Calu3 (cell line): Measurements from ENCODE around the gene OBSCN. TPM values are rescaled to one million over a fixed set of nuclear protein-coding genes. Genes with fewer than 3 reads are reported as not detected.

ENCODE experiments used
- BruUV-seq: library from RNA; stranded (reverse); fragments of 400-500 nt; replicated peaks from 2 replicates; lab custom pipeline; 2021; lab: Mats Ljungman, UMichigan
- CTCF ChIA-PET: fragments of 300-600 bp; sonication (Branson Sonifier 250); formaldehyde crosslinking; loops from one replicate; lab custom pipeline; 2022; ENCODE audit warnings: antibody characterized with exemption; lab: Charles Lee
- DNase-seq: peaks from one replicate; pipeline ENCODE4 v3.0.0; 2022
- H3K27ac Mint-ChIP-seq: one replicate; pipeline ENCODE4 v1.8.0; 2022; ENCODE audit warnings: mixed read lengths; ENCODE audit not compliant: unreplicated experiment
- H3K27me3 Mint-ChIP-seq: one replicate; pipeline ENCODE4 v1.8.0; 2022; ENCODE audit warnings: mixed read lengths; ENCODE audit not compliant: unreplicated experiment
- H3K36me3 Mint-ChIP-seq: one replicate; pipeline ENCODE4 v1.8.0; 2022; ENCODE audit warnings: mild to moderate bottlenecking, moderate library complexity, mixed read lengths; ENCODE audit not compliant: insufficient read depth, unreplicated experiment
- H3K4me1 Mint-ChIP-seq: one replicate; pipeline ENCODE4 v1.8.0; 2022; ENCODE audit warnings: mild to moderate bottlenecking, low read depth, mixed read lengths; ENCODE audit not compliant: unreplicated experiment
- H3K4me3 Mint-ChIP-seq: one replicate; pipeline ENCODE4 v1.8.0; 2022; ENCODE audit warnings: mild to moderate bottlenecking, low read depth, moderate library complexity, mixed read lengths; ENCODE audit not compliant: unreplicated experiment
- H3K9me3 Mint-ChIP-seq: one replicate; pipeline ENCODE4 v1.8.0; 2022; ENCODE audit warnings: low read depth, mixed read lengths; ENCODE audit not compliant: unreplicated experiment
- intact Hi-C: fragments of 100-400 bp; cut with micrococcal nuclease; formaldehyde crosslinking; loops from one replicate; pipeline ENCODE4 v1.10.0; 2022; ENCODE audit not compliant: unreplicated experiment
- total RNA-seq: library from RNA; stranded (reverse); gene quantifications from 2 replicates; pipeline ENCODE4 v1.2.3, GENCODE V29; 2022
- TF ChIP-seq, protein P1 (sequence below): fragments of 200-600 bp; IDR thresholded peaks from one replicate; pipeline ENCODE4 v1.8.0; 2022; ENCODE audit warnings: antibody characterized with exemption; ENCODE audit not compliant: unreplicated experiment

The OBSCN gene
- total RNA-seq, 1 experiment from 2014 or later, result 19.5 TPM

DNA sequence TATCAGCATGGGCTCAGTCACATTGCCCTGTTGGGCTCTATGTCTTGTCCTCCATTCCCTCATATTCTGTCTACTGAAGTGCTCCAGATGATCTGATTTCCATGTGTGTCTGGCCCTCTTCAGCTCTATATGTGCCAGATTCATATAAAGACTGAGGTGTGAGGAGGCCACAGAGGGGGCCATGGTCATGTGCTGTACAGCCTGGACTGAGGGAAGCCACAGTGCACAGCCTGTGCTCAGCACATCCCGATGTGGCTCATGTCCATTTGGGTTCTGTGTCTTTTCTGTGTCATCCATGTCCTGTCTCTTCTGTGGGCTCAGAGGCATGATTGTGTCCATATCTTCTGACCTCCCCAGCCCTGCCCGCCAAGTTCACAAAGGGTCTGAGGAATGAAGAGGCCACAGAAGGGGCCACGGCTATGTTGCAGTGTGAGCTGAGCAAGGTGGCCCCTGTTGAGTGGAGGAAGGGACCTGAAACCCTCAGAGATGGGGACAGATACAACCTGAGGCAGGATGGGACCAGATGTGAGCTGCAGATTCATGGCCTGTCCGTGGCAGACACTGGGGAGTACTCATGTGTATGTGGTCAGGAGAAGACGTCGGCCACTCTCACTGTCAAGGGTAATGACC lies 97.0 kb downstream of the OBSCN start:
- no peak overlapping the region for H3K27ac Mint-ChIP-seq
- no TSS peak for BruUV-seq
- no peaks in the 10 kb centered on the region for H3K36me3 Mint-ChIP-seq

DNA sequence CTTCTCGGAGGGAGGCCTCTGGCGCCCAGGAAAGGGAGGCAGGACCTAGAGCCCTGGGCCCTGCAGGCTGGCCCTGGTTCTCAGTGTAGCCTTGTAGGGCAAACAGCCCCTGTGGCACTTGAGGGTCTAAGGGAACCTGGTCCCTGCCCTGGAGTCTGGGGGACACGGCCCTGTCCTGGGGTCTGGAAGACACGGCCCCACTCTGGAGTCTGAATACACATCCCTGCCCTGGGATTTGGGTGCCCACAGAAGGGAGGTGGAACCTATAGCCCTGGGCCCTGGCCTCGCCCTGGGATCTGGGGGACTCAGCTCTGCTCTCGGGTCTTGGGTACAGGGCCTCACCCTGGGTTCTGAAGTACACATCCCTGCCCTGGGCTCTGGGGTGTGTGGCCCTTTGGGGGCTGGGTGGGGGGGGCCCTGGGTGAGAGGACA lies 97.9 kb downstream of the OBSCN start:
- Mint-ChIP-seq H3K4me1 (no peaks in the 10 kb centered on the region), H3K27me3 (peaks cover 13% of the 10 kb centered on the region), H3K9me3 (peaks cover 17% of the 10 kb centered on the region), H3K4me3 (no peak overlapping the region), H3K27ac (no peak overlapping the region), H3K36me3 (no peaks in the 10 kb centered on the region)
- intact Hi-C loops, result no loop called here
- TF ChIP-seq, protein P1, sequence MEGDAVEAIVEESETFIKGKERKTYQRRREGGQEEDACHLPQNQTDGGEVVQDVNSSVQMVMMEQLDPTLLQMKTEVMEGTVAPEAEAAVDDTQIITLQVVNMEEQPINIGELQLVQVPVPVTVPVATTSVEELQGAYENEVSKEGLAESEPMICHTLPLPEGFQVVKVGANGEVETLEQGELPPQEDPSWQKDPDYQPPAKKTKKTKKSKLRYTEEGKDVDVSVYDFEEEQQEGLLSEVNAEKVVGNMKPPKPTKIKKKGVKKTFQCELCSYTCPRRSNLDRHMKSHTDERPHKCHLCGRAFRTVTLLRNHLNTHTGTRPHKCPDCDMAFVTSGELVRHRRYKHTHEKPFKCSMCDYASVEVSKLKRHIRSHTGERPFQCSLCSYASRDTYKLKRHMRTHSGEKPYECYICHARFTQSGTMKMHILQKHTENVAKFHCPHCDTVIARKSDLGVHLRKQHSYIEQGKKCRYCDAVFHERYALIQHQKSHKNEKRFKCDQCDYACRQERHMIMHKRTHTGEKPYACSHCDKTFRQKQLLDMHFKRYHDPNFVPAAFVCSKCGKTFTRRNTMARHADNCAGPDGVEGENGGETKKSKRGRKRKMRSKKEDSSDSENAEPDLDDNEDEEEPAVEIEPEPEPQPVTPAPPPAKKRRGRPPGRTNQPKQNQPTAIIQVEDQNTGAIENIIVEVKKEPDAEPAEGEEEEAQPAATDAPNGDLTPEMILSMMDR, result no peak
- DNase-seq, result no peak
- CTCF ChIA-PET, result interaction anchor here (1.3 kb wide), 1 partner anchor 13 kb away, joined by 3 read pairs; no protein-coding TSS in a partner anchor
- no TSS peak for BruUV-seq

More for the DNA sequence above, 97.0 kb downstream of the OBSCN start:
- Mint-ChIP-seq H3K4me1 (no peaks in the 10 kb centered on the region), H3K9me3 (peaks cover 22% of the 10 kb centered on the region), H3K27me3 (peaks cover 13% of the 10 kb centered on the region), H3K4me3 (no peak overlapping the region)
- TF ChIP-seq, protein P1, result no peak
- CTCF ChIA-PET, result no interaction called here
- intact Hi-C loops, result no loop called here
- DNase-seq, result no peak

DNA sequence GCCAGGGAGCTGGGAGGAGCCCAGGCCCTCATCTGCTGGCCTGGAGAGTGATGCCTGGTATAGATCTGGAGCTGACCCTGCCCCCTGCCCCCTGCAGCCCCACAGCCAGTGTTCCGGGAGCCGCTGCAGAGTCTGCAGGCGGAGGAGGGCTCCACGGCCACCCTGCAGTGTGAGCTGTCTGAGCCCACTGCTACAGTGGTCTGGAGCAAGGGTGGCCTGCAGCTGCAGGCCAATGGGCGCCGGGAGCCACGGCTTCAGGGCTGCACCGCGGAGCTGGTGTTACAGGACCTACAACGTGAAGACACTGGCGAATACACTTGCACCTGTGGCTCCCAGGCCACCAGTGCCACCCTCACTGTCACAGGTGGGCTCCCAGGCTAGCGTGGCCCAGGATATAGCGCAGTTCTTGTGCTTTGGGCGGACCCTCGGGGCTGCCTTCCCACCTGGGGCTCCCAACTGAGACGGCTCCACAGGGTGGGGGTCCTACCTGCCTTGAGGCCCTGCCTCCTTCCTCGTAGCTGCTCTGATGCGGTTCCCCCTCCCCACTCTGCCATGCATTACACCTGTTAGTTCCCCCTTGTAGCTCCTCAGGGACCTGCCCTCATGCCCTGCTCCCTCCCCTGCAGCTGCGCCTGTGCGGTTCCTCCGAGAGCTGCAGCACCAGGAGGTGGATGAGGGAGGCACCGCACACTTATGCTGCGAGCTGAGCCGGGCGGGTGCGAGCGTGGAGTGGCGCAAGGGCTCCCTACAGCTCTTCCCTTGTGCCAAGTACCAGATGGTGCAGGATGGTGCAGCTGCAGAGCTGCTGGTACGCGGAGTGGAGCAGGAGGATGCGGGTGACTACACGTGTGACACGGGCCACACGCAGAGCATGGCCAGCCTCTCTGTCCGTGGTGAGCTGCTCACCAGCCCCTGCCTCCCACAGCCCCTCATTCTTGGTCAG lies 98.7 kb downstream of the OBSCN start:
- Mint-ChIP-seq H3K27me3 (peaks cover 13% of the 10 kb centered on the region), H3K36me3 (no peaks in the 10 kb centered on the region), H3K9me3 (peaks cover 12% of the 10 kb centered on the region), H3K27ac (no peak overlapping the region), H3K4me1 (no peaks in the 10 kb centered on the region), H3K4me3 (no peak overlapping the region)
- intact Hi-C loops, result no loop called here
- no peak for DNase-seq
- no TSS peak for BruUV-seq
- CTCF ChIA-PET, result interaction anchor here (1.3 kb wide), 1 partner anchor 12 kb away, joined by 3 read pairs; no protein-coding TSS in a partner anchor
- TF ChIP-seq, protein P1, result no peak

DNA sequence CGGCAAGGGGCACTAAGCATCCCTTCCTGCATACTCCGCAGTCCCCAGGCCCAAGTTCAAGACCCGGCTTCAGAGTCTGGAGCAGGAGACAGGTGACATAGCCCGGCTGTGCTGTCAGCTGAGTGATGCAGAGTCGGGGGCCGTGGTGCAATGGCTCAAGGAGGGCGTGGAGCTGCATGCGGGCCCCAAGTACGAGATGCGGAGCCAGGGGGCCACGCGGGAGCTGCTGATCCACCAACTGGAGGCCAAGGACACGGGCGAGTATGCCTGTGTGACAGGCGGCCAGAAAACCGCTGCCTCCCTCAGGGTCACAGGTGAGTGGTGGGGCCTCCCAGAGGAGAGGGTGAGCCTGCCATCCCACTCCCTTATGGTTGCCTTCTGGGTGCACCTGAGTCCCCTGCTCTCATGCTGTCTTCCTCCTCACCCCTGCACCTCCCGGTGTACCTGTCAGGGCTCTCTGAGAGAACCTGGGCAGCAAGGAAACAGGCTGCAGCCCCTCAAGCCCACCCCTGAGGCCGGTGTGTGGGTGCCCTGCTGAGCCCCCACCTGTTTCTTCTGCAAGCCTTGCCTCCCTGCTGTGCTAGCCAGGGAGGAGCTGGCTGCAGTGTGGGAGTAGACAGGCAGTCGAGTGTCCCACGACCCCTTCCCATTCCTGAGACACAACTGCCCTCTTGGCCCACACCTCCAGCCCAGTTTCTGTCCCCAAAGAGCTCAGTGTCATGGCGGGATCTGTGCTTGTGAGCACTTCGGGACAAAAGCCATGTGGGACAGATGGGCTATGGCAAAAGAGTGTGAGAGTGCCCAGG lies 99.6 kb downstream of the OBSCN start:
- no peak overlapping the region for H3K4me3 Mint-ChIP-seq
- intact Hi-C loops, result no loop called here
- no peak overlapping the region for H3K27ac Mint-ChIP-seq
- CTCF ChIA-PET, result interaction anchor here (0.6 to 1.3 kb wide), 2 partner anchors 11 to 105 kb away, joined by 3 to 7 read pairs; no protein-coding TSS in a partner anchor
- no TSS peak for BruUV-seq
- H3K9me3 Mint-ChIP-seq, result peaks cover 9% of the 10 kb centered on the region
- H3K27me3 Mint-ChIP-seq, result peaks cover 13% of the 10 kb centered on the region
- no peaks in the 10 kb centered on the region for H3K36me3 Mint-ChIP-seq
- TF ChIP-seq, protein P1, result no peak
- H3K4me1 Mint-ChIP-seq, result no peaks in the 10 kb centered on the region
- DNase-seq, result no peak
